ENCODE data around the gene METTL5.

DNA sequence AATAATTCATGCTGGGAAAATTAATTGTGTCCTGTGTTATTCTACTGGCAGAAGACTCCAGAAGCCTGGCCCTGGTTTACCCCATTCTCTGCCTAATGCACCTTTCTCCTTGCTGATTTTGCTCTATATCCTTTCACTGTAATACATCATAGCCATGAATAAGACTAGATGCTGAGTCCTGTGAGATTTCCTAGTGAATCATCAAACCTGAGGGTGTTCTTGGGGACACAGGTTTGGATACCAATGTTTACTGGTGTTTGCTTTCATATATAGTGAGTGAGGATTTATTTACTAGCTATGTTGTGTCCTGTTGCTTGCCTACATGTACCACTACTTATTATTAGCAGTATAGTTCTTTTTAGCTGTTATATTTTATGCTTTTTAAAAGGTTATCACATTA, 6.5 kb downstream of the METTL5 start:
- TF ChIP-seq ZFX (CRISPR knock-in tag; IDR thresholded peaks at IDR 0.05) (no peak), CTCF (IDR thresholded peaks at IDR 0.05 in 2 of 3, conservative IDR thresholded peaks at IDR 0.05 in 1 of 3; ENCODE audit: insufficient read depth in 2 of 3, low read depth in 1 of 3, low read length in 3 of 3) (no peak), RBBP5 (IDR thresholded peaks at IDR 0.05; ENCODE audit: borderline replicate concordance, insufficient read depth, low read length, poor library complexity, severe bottlenecking) (no peak), ARID2 (IDR thresholded peaks at IDR 0.05) (no peak), POLR2AphosphoS5 (IDR thresholded peaks at IDR 0.05; ENCODE audit: control insufficient read depth, insufficient read depth, low read depth, low read length) (no peak), YY1 (IDR thresholded peaks at IDR 0.05; ENCODE audit: borderline replicate concordance in 1 of 3, control insufficient read depth in 1 of 3, extremely low read depth in 1 of 3, insufficient read depth in 3 of 3, insufficient read length in 1 of 3, insufficient replicate concordance in 2 of 3, low read depth in 1 of 3, low read length in 2 of 3) (no peak), L3MBTL2 (IDR thresholded peaks at IDR 0.05) (no peak), XRCC5 (IDR thresholded peaks at IDR 0.05; ENCODE audit: low read depth, low read length) (no peak), NFRKB (IDR thresholded peaks at IDR 0.05; ENCODE audit: low read depth) (no peak), ZNF668 (CRISPR knock-in tag; IDR thresholded peaks at IDR 0.05) (no peak)

Data from K562 (cell line).